ENCODE data around the gene TKTL1. TPM values are rescaled to one million over a fixed set of nuclear protein-coding genes. Genes with fewer than 3 reads are reported as not detected.

Gene TKTL1
- total and polyA plus RNA-seq, 2 experiments from 2014 or later, result not detected

GRCh38 chrX:154378059-154378798, 82.6 kb downstream of the TKTL1 start:
- Histone ChIP-seq H2AFZ (no peak overlapping the region; the same call in 1 of the 2 replicates), H3K4me3 (peak overlapping the region; percentile 72), H3K9me3 (ENCODE audit: low read depth) (no peaks in the 10 kb centered on the region), H3F3A (ENCODE audit: insufficient read depth) (no peaks in the 10 kb centered on the region), H3K79me2 (ENCODE audit: insufficient read depth) (peaks cover 29% of the 10 kb centered on the region), H3K4me2 (ENCODE audit: unreplicated experiment) (peak overlapping the region; percentile 48), H3K27me3 (replicated peaks; ENCODE audit: insufficient read depth) (no peaks in the 10 kb centered on the region), H3K9ac (peak overlapping the region; percentile 92), H3K36me3 (ENCODE audit: low read depth) (no peaks in the 10 kb centered on the region), H3K4me1 (ENCODE audit: insufficient read depth) (0 out of 2 replicates have a peak, but pooled peaks cover 7% of the 10 kb centered on the region), H3K9me2 (ENCODE audit: insufficient read depth) (no peaks in the 10 kb centered on the region), H4K20me1 (ENCODE audit: insufficient read depth) (no peaks in the 10 kb centered on the region), H3K27ac (peak overlapping the region; percentile 98)
- in situ Hi-C loops (cut with MboI), result no loop called here
- peak; percentile 68 for DNase-seq
- WGBS, 2 experiments (ENCODE audit: low coverage in 1 of 2, low lambda C conversion rate in 2 of 2, missing lambda C conversion rate in 2 of 2), result 0 to 2% methylated on average over 2 to 30 of the region's 79 CpGs
- no peak for TF ChIP-seq EZH2phosphoT487 (IDR thresholded peaks at IDR 0.05; ENCODE audit: insufficient read depth, low read depth)
- no peak for TF ChIP-seq EZH2 (IDR thresholded peaks at IDR 0.05; ENCODE audit: insufficient read depth, poor library complexity, severe bottlenecking)

GRCh38 chrX:154378799-154379568, 83.4 kb downstream of the TKTL1 start, which contains the start of gene EMD:
Gene EMD (plus strand): TSS chrX:154379295. CDS start chrX:154379485, 190 bp downstream.
- H3K4me3 ChIP-seq, result peak within 1 kb of the TSS; percentile 85
- no peaks in the 10 kb centered on the region for H3K9me3 ChIP-seq (ENCODE audit: low read depth)
- H3K79me2 ChIP-seq (ENCODE audit: insufficient read depth), result peaks cover 24% of the 10 kb centered on the region
- 0 out of 2 replicates have a peak, but pooled peaks cover 7% of the 10 kb centered on the region for H3K4me1 ChIP-seq (ENCODE audit: insufficient read depth)
- TF ChIP-seq EZH2 (IDR thresholded peaks at IDR 0.05; ENCODE audit: insufficient read depth, poor library complexity, severe bottlenecking) (no peak), EZH2phosphoT487 (IDR thresholded peaks at IDR 0.05; ENCODE audit: insufficient read depth, low read depth) (no peak)
- WGBS, 2 experiments (ENCODE audit: low coverage in 1 of 2, low lambda C conversion rate in 2 of 2, missing lambda C conversion rate in 2 of 2), result 0 to 2% methylated on average over 4 to 50 of the region's 103 CpGs
- no peaks in the 10 kb centered on the region for H3K9me2 ChIP-seq (ENCODE audit: insufficient read depth)
- H3F3A ChIP-seq (ENCODE audit: insufficient read depth), result no peaks in the 10 kb centered on the region
- H3K27me3 ChIP-seq (replicated peaks; ENCODE audit: insufficient read depth), result no peaks in the 10 kb centered on the region
- H3K9ac ChIP-seq, result peak within 1 kb of the TSS; percentile 100
- H3K36me3 ChIP-seq (ENCODE audit: low read depth), result no peaks in the 10 kb centered on the region
- H2AFZ ChIP-seq, result no peak within 1 kb of the TSS; the same call in 1 of the 2 replicates
- peak; percentile 96 for DNase-seq
- peak within 1 kb of the TSS; percentile 98 for H3K27ac ChIP-seq
- peak within 1 kb of the TSS; percentile 62 for H3K4me2 ChIP-seq (ENCODE audit: unreplicated experiment)
- no peaks in the 10 kb centered on the region for H4K20me1 ChIP-seq (ENCODE audit: insufficient read depth)
- in situ Hi-C loops (cut with MboI), result no loop called here

- H3K79me2 ChIP-seq (ENCODE audit: insufficient read depth), result peaks cover 24% of the 10 kb centered on the region
- H3K27ac ChIP-seq, result peak overlapping the region; percentile 96
- H3K9me2 ChIP-seq (ENCODE audit: insufficient read depth), result no peaks in the 10 kb centered on the region
- H3F3A ChIP-seq (ENCODE audit: insufficient read depth), result no peaks in the 10 kb centered on the region
- no peaks in the 10 kb centered on the region for H3K9me3 ChIP-seq (ENCODE audit: low read depth)
- no peak for TF ChIP-seq EZH2 (IDR thresholded peaks at IDR 0.05; ENCODE audit: insufficient read depth, poor library complexity, severe bottlenecking)
- TF ChIP-seq EZH2phosphoT487 (IDR thresholded peaks at IDR 0.05; ENCODE audit: insufficient read depth, low read depth), result no peak
- H3K4me2 ChIP-seq (ENCODE audit: unreplicated experiment), result peak overlapping the region; percentile 62
- no peak overlapping the region for H2AFZ ChIP-seq
- H3K4me3 ChIP-seq, result peak overlapping the region; percentile 85
- in situ Hi-C loops (cut with MboI), result no loop called here
- no peaks in the 10 kb centered on the region for H3K27me3 ChIP-seq (replicated peaks; ENCODE audit: insufficient read depth)
- H3K9ac ChIP-seq, result peak overlapping the region; percentile 100
- H3K4me1 ChIP-seq (ENCODE audit: insufficient read depth), result 0 out of 2 replicates have a peak, but pooled peaks cover 7% of the 10 kb centered on the region
- H3K36me3 ChIP-seq (ENCODE audit: low read depth), result no peaks in the 10 kb centered on the region
- peak; percentile 28 for DNase-seq
- H4K20me1 ChIP-seq (ENCODE audit: insufficient read depth), result no peaks in the 10 kb centered on the region
- 1% methylated on average over 17 of the region's 38 CpGs; no CpG with 5 or more reads in 1 of the 2 experiments for WGBS, 2 experiments (ENCODE audit: low coverage in 1 of 2, low lambda C conversion rate in 2 of 2, missing lambda C conversion rate in 2 of 2)
Measured at GRCh38 chrX:154379569-154379951, 84.0 kb downstream of the TKTL1 start.

Other genes with a start within 250 kb of the TKTL1 start
- gene MECP2, start 198.1 kb upstream of the TKTL1 start, total RNA-seq (2014; rRNA removed; shearing (Covaris generic)), result 16.5 and 16.7 TPM in 2 replicates
- 10.3 and 13.0 TPM in 2 replicates for gene MECP2, start 198.1 kb upstream of the TKTL1 start, polyA plus RNA-seq (2016; fragmentation: Nextera tagmentation; extraction: Ambion mirVana)
- not detected in 2 replicates for gene OPN1LW, start 151.6 kb upstream of the TKTL1 start, total RNA-seq (2014; rRNA removed; shearing (Covaris generic))
- gene OPN1LW, start 151.6 kb upstream of the TKTL1 start, polyA plus RNA-seq (2016; fragmentation: Nextera tagmentation; extraction: Ambion mirVana), result not detected in 2 replicates
- not detected in 2 replicates for gene OPN1MW, start 113.2 kb upstream of the TKTL1 start, total RNA-seq (2014; rRNA removed; shearing (Covaris generic))
- gene OPN1MW, start 113.2 kb upstream of the TKTL1 start, polyA plus RNA-seq (2016; fragmentation: Nextera tagmentation; extraction: Ambion mirVana), result not detected in 2 replicates
- not detected in 2 replicates for gene OPN1MW2, start 76.0 kb upstream of the TKTL1 start, total RNA-seq (2014; rRNA removed; shearing (Covaris generic))
- not detected in 2 replicates for gene OPN1MW2, start 76.0 kb upstream of the TKTL1 start, polyA plus RNA-seq (2016; fragmentation: Nextera tagmentation; extraction: Ambion mirVana)
- not detected in 2 replicates for gene OPN1MW3, start 38.2 kb upstream of the TKTL1 start, total RNA-seq (2014; rRNA removed; shearing (Covaris generic))
- not detected in 2 replicates for gene OPN1MW3, start 38.2 kb upstream of the TKTL1 start, polyA plus RNA-seq (2016; fragmentation: Nextera tagmentation; extraction: Ambion mirVana)
- not detected in 2 replicates for gene TEX28, start 671 bp upstream of the TKTL1 start, total RNA-seq (2014; rRNA removed; shearing (Covaris generic))
- gene TEX28, start 671 bp upstream of the TKTL1 start, polyA plus RNA-seq (2016; fragmentation: Nextera tagmentation; extraction: Ambion mirVana), result not detected in 2 replicates
- gene FLNA, start 78.8 kb downstream of the TKTL1 start, total RNA-seq (2014; rRNA removed; shearing (Covaris generic)), result 2,857 and 2,903 TPM in 2 replicates
- 1,377 and 1,379 TPM in 2 replicates for gene FLNA, start 78.8 kb downstream of the TKTL1 start, polyA plus RNA-seq (2016; fragmentation: Nextera tagmentation; extraction: Ambion mirVana)
- gene EMD, start 83.5 kb downstream of the TKTL1 start, total RNA-seq (2014; rRNA removed; shearing (Covaris generic)), result 39.7 TPM in 2 replicates
- 86.6 and 96.0 TPM in 2 replicates for gene EMD, start 83.5 kb downstream of the TKTL1 start, polyA plus RNA-seq (2016; fragmentation: Nextera tagmentation; extraction: Ambion mirVana)
- 3,014 and 6,561 TPM in 2 replicates for gene RPL10, start 102.6 kb downstream of the TKTL1 start, total RNA-seq (2014; rRNA removed; shearing (Covaris generic))
- 1,381 and 1,435 TPM in 2 replicates for gene RPL10, start 102.6 kb downstream of the TKTL1 start, polyA plus RNA-seq (2016; fragmentation: Nextera tagmentation; extraction: Ambion mirVana)
- 60.7 TPM in 2 replicates for gene DNASE1L1, start 113.5 kb downstream of the TKTL1 start, total RNA-seq (2014; rRNA removed; shearing (Covaris generic))
- gene DNASE1L1, start 113.5 kb downstream of the TKTL1 start, polyA plus RNA-seq (2016; fragmentation: Nextera tagmentation; extraction: Ambion mirVana), result 16.6 and 17.0 TPM in 2 replicates
- 17.6 and 38.8 TPM in 2 replicates for gene TAFAZZIN, start 115.7 kb downstream of the TKTL1 start, total RNA-seq (2014; rRNA removed; shearing (Covaris generic))
- gene TAFAZZIN, start 115.7 kb downstream of the TKTL1 start, polyA plus RNA-seq (2016; fragmentation: Nextera tagmentation; extraction: Ambion mirVana), result 18.2 and 20.5 TPM in 2 replicates
- gene ATP6AP1, start 132.9 kb downstream of the TKTL1 start, total RNA-seq (2014; rRNA removed; shearing (Covaris generic)), result 73.2 and 87.8 TPM in 2 replicates
- gene ATP6AP1, start 132.9 kb downstream of the TKTL1 start, polyA plus RNA-seq (2016; fragmentation: Nextera tagmentation; extraction: Ambion mirVana), result 156 and 158 TPM in 2 replicates
- gene GDI1, start 141.4 kb downstream of the TKTL1 start, total RNA-seq (2014; rRNA removed; shearing (Covaris generic)), result 196 and 228 TPM in 2 replicates
- 82.2 and 87.1 TPM in 2 replicates for gene GDI1, start 141.4 kb downstream of the TKTL1 start, polyA plus RNA-seq (2016; fragmentation: Nextera tagmentation; extraction: Ambion mirVana)
- gene FAM50A, start 148.3 kb downstream of the TKTL1 start, total RNA-seq (2014; rRNA removed; shearing (Covaris generic)), result 52.5 and 54.7 TPM in 2 replicates
- 122 and 125 TPM in 2 replicates for gene FAM50A, start 148.3 kb downstream of the TKTL1 start, polyA plus RNA-seq (2016; fragmentation: Nextera tagmentation; extraction: Ambion mirVana)
- 25.9 and 30.7 TPM in 2 replicates for gene PLXNA3, start 162.5 kb downstream of the TKTL1 start, total RNA-seq (2014; rRNA removed; shearing (Covaris generic))
- 26.7 and 35.1 TPM in 2 replicates for gene PLXNA3, start 162.5 kb downstream of the TKTL1 start, polyA plus RNA-seq (2016; fragmentation: Nextera tagmentation; extraction: Ambion mirVana)
- 42.9 and 44.0 TPM in 2 replicates for gene LAGE3, start 183.5 kb downstream of the TKTL1 start, total RNA-seq (2014; rRNA removed; shearing (Covaris generic))
- gene LAGE3, start 183.5 kb downstream of the TKTL1 start, polyA plus RNA-seq (2016; fragmentation: Nextera tagmentation; extraction: Ambion mirVana), result 49.2 and 49.7 TPM in 2 replicates
- gene UBL4A, start 190.8 kb downstream of the TKTL1 start, total RNA-seq (2014; rRNA removed; shearing (Covaris generic)), result 36.8 and 53.0 TPM in 2 replicates
- 42.4 and 45.2 TPM in 2 replicates for gene UBL4A, start 190.8 kb downstream of the TKTL1 start, polyA plus RNA-seq (2016; fragmentation: Nextera tagmentation; extraction: Ambion mirVana)
- 48.3 and 61.0 TPM in 2 replicates for gene SLC10A3, start 194.8 kb downstream of the TKTL1 start, total RNA-seq (2014; rRNA removed; shearing (Covaris generic))
- gene SLC10A3, start 194.8 kb downstream of the TKTL1 start, polyA plus RNA-seq (2016; fragmentation: Nextera tagmentation; extraction: Ambion mirVana), result 49.4 and 50.8 TPM in 2 replicates
- 27.8 and 43.6 TPM in 2 replicates for gene FAM3A, start 220.4 kb downstream of the TKTL1 start, total RNA-seq (2014; rRNA removed; shearing (Covaris generic))
- gene FAM3A, start 220.4 kb downstream of the TKTL1 start, polyA plus RNA-seq (2016; fragmentation: Nextera tagmentation; extraction: Ambion mirVana), result 35.2 and 35.7 TPM in 2 replicates